SK-N-DZ (cell line): ENCODE measurements around the gene FRAS1.
"Not testable (repeated sequence)": the region's sequence is repeated elsewhere in the genome, so short reads cannot be mapped to it uniquely, and the experiment has no call there.

Experiments
- DNase-seq: peaks from one replicate; pipeline ENCODE4 v3.0.0-alpha.2; 2015; ENCODE audit warnings: low spot score

The FRAS1 gene

DNA sequence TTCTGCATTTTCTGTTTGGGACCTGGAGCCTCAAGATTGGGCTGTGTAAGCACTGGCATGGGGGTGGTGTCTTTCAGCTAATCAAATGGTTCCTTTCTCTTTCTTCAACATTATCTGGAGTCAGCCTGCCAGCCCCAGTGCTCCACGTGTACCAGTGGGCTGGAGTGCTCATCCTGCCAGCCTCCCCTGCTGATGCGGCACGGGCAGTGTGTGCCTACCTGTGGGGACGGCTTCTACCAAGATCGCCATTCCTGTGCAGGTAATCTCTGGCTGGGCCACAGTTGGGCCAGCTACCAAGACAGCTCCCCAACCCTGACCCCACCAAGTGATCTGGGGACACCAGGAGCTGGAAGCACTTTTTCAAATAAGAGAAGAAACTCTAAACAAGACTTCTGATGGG lies 229.2 kb downstream of the FRAS1 start:
- no peak for DNase-seq

DNA sequence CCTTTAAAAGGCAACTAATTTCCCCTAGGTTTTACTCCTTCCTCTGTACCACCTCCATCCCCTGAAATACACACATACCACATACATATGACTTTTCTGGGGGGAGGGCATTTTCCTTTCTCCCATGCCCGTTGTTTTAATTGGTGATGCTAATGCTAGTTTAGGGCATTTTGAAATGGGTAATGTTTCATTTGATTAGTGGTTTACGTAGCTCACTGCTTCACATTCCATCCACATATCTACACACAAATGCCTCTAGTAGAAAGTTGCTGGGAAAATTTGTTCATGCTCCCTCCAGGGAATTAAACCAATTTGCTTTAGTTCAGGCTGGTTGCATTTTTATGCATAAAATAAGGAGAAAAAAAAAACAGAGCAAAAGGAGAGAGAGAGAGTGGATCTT lies 231.2 kb downstream of the FRAS1 start:
- DNase-seq, result no peak

DNA sequence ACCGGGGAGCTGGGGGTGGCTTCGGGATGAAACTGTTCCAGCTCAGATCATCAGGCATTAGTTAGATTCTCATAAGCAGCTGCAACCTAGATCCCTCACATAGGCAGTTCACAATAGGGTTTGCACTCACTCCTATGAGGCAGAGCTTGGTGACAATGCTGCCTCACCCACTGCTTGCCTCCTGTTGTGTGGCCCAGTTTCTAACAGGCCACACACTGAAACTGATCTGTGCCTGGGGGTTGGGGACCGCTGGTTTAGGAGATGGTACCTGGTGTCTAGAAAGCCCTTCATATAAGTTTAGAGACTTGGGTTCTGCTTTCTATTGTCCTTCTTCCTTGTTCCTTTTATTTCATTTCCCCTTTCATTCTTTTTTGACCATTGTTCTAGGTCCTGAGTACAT lies 234.2 kb downstream of the FRAS1 start:
- DNase-seq, result no peak

DNA sequence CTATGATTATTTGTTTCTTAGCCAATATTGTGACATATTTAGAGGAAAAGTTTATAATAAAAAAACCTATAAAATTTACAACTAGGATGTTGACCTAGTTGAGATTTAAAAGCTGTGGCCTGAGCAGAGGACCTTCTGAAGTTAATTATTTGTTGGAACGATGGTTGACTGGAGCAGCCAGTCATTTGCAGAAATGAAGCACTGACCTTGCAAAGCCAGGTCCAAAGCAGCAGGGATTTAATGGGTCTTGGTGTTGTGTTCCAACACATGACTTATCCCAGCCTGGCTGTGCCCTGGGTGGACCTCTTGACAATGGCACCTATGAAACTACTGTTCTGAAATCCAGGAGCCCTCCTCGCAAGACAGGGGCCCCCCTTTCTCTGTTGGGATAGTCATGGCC lies 235.2 kb downstream of the FRAS1 start:
- no peak for DNase-seq

DNA sequence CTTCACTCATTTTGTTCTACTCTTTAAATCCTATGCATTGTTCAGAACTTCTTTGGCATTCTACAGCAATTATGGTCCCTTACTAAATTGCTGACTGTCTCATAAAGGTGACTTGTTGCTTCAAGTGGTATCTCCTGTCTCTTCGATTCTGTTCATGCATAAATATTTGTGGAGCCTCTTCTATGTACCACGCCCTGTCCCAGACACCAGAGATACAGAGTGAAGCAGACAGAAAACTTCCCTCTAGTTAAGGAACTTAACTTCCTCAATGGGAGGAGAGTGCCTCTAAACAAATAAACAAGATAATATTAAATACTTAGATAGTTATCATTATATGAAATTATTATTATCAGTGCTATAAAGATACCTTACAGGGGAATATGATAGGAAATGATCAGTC lies 235.7 kb downstream of the FRAS1 start:
- DNase-seq, result no peak

DNA sequence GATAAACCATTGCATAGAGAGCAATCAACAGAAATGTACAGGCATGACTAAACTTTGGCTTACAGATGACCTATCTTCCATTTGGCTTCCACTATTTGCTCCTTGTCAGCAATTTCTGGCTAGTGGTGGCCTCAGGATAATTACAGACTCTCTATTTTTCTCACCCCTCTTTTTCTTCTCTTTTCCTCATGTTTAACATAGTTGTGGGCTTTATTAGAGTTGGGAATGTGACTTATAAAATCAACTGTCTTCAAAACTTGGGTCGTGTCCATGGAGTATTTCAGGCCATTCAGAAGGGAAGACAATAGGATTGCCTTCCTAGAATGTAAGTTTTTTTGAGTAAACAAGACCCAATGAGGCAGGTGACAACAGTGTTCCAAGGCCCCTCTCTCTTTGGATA lies 236.2 kb downstream of the FRAS1 start:
- DNase-seq, result no peak

DNA sequence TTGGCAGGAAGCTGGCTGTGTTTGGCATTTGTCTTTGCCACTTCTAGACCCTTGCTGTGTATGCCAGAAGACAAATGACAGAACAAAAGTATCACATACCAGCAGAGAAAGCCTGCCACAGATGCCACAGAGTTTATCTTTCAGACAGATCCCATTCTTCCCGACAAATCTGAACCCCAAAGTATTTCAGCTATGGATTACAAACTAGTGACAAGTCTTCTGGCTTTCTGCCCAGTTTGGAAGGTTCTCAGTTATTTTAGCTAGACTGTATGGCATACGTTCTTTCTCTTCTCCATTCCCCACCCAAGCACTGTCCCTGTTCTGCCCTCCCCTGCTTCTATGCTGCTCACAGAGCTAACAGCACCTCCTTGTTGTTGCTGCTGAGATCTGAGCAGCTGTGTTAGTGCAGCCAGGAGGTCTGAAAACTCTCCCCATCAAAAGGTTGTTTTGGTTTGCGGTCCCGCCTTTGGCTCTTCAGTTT lies 236.7 kb downstream of the FRAS1 start:
- no peak for DNase-seq

DNA sequence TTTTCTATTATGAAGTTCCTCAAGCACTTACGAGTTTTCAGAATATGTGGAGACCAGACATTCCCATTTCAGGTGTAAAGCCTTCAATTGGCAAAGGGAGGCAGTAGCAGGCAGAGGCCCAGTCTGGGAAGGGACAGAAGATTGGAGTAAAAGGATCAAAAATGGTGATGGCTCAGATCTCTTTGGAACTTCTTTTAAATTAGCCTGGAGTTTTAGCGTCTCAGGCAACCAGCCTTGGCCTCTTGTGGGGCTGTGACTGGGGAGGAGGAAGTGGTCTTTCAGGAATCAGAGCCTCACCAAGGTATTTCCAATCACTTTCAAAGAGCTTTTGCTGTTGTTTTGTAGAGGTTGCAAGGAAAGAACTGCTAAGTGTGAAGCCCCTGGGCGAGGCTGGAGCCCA lies 239.1 kb downstream of the FRAS1 start:
- no peak for DNase-seq

DNA sequence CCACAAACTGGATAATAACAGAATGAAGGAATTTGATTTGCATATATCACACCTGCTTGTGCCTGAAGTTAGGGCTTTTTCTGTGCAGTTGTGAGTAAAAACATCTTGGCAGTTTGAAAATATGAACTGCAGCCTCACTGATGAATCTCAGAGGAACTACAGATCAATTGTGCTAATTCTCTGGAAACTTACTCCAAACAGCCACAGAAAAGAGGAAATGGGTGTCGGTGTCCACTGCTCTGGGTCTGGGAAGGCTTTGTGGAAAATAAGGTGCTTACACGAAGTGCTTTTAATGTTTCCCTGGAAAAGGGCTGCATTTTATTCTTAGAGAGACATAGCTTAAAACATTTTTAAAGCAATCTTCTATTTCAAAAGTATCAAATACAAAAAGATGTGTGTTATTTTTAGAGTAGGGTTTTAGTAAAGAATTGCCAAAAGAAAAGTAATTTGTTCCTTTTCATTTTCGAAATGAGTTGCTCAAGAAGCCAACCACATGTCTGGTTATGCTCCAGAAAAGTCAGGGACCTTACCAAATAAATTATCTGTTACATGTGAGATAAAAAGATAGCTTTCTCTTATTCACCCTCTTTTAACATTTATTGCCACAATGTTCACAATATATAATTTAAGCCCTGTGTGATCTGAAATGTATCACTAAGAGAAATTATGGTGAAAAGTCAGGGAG lies 240.1 kb downstream of the FRAS1 start:
- no peak for DNase-seq

DNA sequence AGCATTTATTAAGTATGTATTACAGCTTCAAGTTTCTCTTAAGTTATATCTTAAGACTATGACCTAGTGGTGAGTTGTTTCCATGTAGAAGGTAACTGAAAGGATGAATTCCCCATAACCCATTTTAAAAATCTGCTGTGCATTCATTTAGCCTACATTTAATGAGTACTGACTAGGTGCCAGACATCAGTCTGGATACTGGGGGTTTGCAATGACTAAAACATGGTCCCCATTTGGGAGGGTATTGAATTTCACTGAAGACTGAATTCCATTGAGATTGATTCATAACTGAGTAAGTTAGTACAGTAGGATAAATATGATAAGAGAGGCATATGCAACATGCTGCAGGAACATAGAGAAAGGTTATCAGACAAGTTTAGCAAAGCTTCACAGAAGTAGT lies 241.5 kb downstream of the FRAS1 start:
- DNase-seq, result no peak

DNA sequence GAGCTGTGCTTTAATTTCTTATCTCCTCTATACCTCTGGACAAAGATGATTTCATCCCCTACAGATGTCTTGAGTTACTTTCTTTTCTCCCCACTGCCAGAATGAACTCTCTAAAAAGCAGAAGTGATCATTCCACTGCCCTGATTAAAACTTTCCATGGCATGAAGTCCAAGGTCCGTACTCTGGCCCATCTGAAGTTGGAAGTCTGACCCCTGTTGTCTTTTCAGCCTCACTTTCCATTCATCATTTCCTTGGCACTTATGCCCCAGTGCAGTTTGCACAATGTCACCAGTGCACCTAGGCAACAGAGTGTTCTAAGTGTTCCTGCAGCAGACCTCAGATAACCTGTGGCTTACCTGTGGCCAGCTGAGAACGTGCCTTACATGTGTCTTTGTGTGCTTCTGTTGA lies 242.4 kb downstream of the FRAS1 start:
- no peak for DNase-seq

DNA sequence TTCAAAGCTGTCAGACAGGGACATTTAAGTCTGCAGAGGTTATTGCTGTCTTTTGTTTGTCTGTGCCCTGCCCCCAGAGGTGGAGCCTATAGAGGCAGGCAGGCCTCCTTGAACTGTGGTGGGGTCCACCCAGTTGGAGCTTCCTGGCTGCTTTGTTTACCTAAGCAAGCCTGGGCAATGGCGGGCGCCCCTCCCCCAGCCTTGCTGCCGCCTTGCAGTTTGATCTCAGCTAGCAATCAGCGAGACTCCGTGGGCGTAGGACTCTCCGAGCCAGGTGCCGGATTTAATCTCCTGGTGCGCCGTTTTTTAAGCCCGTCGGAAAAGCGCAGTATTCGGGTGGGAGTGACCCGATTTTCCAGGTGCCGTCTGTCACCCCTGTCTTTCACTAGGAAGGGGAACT lies 250.1 kb downstream of the FRAS1 start:
- DNase-seq, result not testable (repeated sequence)

DNA sequence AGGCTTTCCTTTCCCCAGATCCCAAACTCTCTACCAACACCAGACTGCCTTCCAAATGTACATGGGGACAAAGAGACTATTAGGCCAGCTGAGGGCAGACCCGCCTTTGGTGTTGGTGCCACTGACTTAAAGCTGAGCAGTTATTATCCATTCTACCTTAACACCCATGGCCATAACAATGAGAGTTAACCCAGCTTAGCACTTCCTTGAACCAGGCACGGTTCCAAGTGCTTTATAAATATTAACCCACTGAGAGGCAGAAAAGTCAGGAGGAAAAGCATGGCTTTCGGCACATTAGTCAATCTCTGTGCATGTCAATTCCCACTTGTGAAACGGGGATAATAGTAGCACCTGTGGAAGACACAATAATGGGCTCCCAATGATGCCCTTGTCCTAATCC lies 251.4 kb downstream of the FRAS1 start:
- DNase-seq, result no peak

DNA sequence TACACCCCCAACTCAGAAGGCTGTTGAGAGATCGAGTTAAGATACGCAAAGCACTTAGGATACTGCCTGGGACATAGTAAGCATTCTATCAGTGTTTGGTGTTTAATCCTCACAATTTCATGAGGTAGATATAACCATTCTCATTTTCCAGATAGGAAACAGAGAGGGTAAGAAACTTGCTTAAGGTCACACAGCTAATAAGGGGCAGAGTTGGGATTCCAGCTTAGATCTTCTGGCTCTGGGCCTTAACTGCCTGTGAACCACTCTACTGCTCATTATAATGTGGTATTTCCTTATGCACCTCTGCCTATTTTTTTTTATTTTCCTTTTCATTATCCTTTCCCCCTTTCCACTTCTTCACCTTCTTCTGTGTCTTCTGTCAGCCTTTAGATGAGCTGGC lies 252.2 kb downstream of the FRAS1 start:
- DNase-seq, result no peak

DNA sequence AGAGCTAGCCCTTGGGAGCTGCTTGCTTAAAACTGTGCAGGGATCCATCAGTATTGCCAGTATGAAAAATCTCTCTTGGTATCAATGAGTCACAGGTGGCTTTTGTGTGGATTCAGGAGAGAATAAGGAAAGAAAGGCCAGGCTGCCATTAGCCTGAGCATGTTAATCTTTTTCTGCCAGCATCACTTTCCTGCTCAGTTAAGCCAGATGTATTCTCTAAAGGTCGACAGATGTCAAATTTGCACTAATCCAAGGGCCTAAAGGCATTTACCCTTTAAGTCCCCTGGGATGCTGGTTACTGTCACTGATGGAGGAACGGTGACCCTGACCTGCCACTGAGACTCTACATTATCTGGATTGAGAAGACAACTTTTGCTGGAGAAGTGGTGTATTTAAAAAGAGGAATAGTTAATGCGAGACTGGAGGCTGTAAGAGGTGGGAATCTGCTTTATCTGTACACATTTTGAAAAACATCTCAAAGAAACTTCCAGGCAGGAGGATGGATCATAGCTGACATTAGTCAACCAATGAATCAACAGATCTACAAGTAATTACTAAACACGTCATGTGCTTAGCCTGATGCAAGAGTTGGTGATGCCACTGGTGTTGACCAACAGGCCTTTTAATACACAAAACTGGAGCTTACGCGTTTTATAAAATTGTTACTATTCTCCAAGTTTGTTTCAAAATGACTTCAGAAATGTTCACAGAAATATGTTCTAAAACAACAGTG lies 253.1 kb downstream of the FRAS1 start:
- peak; percentile 31 for DNase-seq

DNA sequence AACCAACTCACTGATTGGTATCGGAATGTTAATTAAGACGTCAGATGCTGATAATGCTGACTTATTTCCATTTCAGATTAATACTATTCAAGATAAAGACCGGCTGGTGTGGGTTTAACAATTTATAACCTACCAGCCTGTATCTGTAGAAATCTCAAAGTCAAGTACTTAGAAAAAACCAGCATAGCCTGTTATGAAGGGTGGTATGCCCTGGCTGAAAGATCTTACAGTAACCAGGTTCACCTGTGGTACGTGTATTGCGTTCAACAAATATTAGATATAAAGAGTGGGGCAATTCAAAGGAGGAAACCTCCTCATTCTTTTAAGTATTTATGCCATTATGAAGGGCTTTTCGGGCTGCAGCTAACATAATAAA lies 253.6 kb downstream of the FRAS1 start:
- no peak for DNase-seq

DNA sequence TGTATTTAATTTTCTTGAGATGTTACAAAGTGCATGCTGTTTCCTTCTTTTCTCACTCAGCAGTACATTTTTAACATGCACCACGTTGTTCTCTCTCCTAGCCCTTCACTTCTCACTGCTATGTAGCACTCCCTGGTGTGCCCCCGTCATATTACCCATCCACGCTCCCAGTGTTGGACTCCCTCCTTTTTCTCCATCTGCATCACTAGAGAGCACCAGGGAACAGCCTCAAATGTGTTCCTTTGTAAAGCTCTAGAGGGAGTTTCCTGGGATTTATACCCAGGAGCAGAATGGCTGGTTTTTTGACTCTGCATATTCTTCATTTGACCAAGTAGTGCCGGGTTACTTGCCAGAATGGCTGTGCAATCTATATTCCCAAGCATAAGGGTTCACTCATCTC lies 254.2 kb downstream of the FRAS1 start:
- DNase-seq, result no peak

DNA sequence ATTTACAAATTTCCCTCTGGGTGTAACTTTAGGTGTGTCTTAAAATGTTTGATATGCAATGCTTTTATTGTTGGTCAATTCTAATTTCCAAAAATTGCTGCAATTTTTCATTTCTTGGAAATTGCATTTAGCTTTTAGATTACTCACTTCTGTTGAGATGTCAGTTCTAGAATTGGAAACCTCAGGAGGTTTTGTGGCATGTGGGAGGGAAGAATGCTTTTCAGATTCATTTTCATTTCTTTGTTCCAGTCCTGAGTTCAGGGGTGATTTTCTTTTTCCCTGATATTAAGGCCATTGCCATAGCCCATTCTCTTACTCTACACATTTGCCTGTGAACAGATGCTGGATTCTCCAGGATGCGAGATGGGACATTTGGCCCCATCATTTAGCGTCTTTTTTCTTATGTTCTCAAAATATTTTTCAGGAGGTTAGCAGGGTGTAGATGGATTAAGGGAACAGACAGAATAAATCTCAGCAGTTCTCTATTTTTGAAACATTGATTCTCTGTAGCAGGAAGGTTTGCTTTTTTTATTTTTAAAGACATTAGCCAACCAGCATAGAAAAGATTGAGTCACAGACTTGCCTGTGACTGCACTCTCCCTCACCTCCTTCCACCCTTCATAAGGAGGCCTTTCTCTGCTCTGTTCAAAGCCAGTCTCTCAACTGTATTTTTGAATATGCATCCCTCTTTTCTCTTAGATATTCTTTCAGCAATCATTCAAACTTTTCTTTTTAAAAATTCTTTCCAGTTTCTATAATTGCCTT lies 256.0 kb downstream of the FRAS1 start:
- DNase-seq, result no peak

DNA sequence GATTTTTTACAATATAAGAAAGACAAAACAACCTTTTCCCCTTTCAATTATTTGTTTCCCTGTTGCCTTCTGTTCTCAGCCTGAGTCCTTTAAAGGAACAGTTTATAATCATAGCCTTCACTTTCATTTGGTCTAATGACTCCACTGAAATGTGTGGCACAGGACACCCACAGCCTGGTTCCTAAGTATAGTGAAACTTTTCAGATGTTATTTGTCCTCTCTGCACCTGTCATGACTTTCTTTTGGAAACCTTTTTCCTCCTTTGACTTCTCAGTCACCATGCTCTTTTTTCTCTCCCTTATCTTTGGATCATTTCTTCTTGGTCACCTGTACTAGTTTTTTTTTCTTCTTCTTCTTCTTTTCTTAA lies 256.6 kb downstream of the FRAS1 start:
- no peak for DNase-seq

DNA sequence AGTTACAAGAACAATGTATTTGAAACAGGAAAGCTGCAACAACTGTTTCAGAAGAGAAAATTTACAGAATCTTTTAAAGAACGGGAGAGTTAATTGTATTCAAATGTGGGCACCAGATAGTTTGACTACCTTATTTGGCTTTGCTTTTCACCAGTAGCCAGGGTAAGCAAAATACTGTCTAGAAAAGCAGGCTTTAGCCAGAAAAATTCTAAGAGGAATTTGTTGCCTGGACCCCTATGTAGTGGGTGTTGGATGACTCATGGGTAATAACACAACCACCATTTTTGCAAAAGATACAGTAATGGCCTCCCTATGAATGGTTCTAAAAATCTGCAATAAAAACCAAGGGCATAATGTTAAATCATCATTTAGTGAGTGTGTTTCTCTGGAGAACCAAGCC lies 261.0 kb downstream of the FRAS1 start:
- no peak for DNase-seq

DNA sequence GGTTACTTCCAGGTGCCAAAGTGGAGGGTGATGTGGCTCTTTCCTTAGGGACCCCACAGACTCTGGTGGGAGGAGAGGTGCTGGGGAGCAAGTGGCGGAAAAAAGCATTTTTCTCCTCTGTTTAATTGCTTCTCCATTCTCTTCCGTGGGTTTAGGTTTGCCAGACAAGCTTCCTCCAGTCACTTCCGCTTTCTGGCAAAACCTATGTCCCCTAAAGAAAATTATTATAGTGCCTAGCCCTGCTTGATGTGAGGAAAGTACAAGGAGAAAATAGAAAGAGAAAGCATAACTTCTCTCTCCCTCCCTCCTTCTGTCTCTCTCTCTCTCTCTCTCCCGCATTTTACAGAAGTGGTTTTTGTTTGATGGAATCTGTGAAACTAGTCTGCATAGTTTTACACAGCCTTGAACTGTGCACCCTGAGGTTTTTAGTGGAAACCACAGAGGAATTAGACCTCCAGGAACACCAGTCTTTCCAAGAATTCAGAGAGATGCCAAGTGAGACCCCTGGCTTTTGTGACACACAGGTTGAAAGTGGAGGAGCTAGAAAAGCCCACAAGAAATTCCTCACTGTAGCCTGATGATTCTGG lies 263.3 kb downstream of the FRAS1 start:
- no peak for DNase-seq

DNA sequence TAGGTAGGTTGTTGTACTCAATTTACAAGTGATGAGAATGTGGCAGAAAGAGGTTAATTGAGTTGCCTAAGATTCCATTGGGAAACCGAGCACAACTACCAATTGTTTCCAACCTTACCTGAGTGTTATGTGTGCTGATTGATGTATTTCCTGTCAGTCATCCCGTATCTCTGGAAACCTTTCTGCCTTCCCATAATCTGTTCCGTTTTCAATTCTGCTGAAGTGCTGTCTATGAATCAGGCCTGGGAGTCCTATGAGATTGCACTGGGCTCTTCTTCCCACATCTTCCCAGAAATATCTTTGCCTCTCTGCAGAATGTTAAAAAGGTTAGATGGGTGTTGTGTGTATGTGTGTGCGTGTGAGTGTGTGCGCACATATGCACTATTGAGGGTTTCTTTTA lies 264.9 kb downstream of the FRAS1 start:
- no peak for DNase-seq
